Adrenal gland (tissue), 5 donors: ENCODE results near the gene BBS5.
"Not testable (repeated sequence)": the region's sequence is repeated elsewhere in the genome, so short reads cannot be mapped to it uniquely, and the experiment has no call there.

Experiments
- CTCF ChIP-seq, 6 experiments: fragments of 450-650 bp in 4 of 6; fragments of 200-600 bp in 2 of 6; sonication (generic) in 1 of 6; IDR thresholded peaks; 1 replicate in 5 of 6; 2 replicates in 1 of 6; pipeline versions ENCODE4 v1.5.1 to v1.8.0; 2016 to 2021; ENCODE audit warnings: antibody characterized with exemption in 6 of 6, mild to moderate bottlenecking in 2 of 6, moderate library complexity in 1 of 6
- POLR2A ChIP-seq, 2 donors: fragments of 450-650 bp; IDR thresholded peaks; one replicate each; pipeline ENCODE4 v1.6.1; 2017; ENCODE audit warnings: antibody characterized with exemption in 2 of 2, mild to moderate bottlenecking in 2 of 2, moderate library complexity in 1 of 2
- donor health status: DM: no; HTN: no; CAD: no.

- not testable (repeated sequence) for TF ChIP-seq CTCF, POLR2A (IDR thresholded peaks at IDR 0.05)
These were observed 47.5 kb upstream of the BBS5 start for GRCh38 chr2:169431772-169432171.
